DND-41 (cell line): ENCODE data around the gene ANO1.

Experiments
- ATAC-seq: fragments of 200-7000 bp; cut with Tn5 transposase; 3 replicates; pipeline ENCODE4 v1.9.1; 2021; ENCODE audit warnings: low read depth; ENCODE audit not compliant: insufficient read depth
- DNase-seq: peaks from one replicate; pipeline ENCODE4 v3.0.0-alpha.2; 2020
- H2AFZ ChIP-seq: 2 replicates; pipeline ENCODE4 v1.6.0; 2012; ENCODE audit warnings: low read depth, low read length
- H3K27ac ChIP-seq: 2 replicates; pipeline ENCODE4 v1.5.1; 2012; ENCODE audit warnings: low read length, inconsistent platforms
- H3K27me3 ChIP-seq: fragments of 200-600 bp; sonication (generic); 2 replicates; pipeline ENCODE4 v1.6.0; 2012; ENCODE audit warnings: low read length, mild to moderate bottlenecking, inconsistent platforms; ENCODE audit not compliant: insufficient read depth, poor library complexity
- H3K36me3 ChIP-seq: 2 replicates; pipeline ENCODE4 v1.5.1; 2012; ENCODE audit warnings: low read length, inconsistent platforms; ENCODE audit not compliant: insufficient read depth
- H3K4me1 ChIP-seq: 2 replicates; pipeline ENCODE4 v1.5.1; 2012; ENCODE audit warnings: mild to moderate bottlenecking, low read length; ENCODE audit not compliant: insufficient read depth
- H3K4me2 ChIP-seq: 2 replicates; pipeline ENCODE4 v1.6.0; 2012; ENCODE audit warnings: mild to moderate bottlenecking, moderate library complexity, low read length, inconsistent platforms; ENCODE audit not compliant: insufficient read depth
- H3K4me3 ChIP-seq, 2 experiments: fragments of 200-600 bp in 1 of 2; shearing (Covaris generic) in 1 of 2; 2 replicates each; pipeline ENCODE4 v1.5.1; 2012 to 2016; ENCODE audit warnings: inconsistent platforms in 2 of 2, low read length in 2 of 2, mild to moderate bottlenecking in 2 of 2, low read depth in 1 of 2, moderate library complexity in 1 of 2
- H3K79me2 ChIP-seq: 2 replicates; pipeline ENCODE4 v1.6.0; 2012; ENCODE audit warnings: low read length, inconsistent platforms; ENCODE audit not compliant: insufficient read depth
- H3K9ac ChIP-seq: 2 replicates; pipeline ENCODE4 v1.6.0; 2012; ENCODE audit warnings: low read depth, mild to moderate bottlenecking, inconsistent platforms, low read length, moderate library complexity
- H3K9me3 ChIP-seq: 2 replicates; pipeline ENCODE4 v1.5.1; 2012; ENCODE audit warnings: low read length, moderate library complexity, mild to moderate bottlenecking, inconsistent platforms; ENCODE audit not compliant: insufficient read depth, severe bottlenecking
- H4K20me1 ChIP-seq: 2 replicates; pipeline ENCODE4 v1.6.0; 2012; ENCODE audit warnings: low read length; ENCODE audit not compliant: insufficient read depth
- CTCF ChIP-seq: IDR thresholded peaks from 2 replicates; pipeline ENCODE4 v1.5.1; 2012; ENCODE audit warnings: borderline replicate concordance, low read length, moderate library complexity, mild to moderate bottlenecking; ENCODE audit not compliant: poor library complexity, severe bottlenecking; ENCODE audit errors: extremely low read depth
- EZH2 ChIP-seq: IDR thresholded peaks from 3 replicates; pipeline ENCODE4 v1.6.1; 2012; ENCODE audit warnings: borderline replicate concordance, low read depth, mild to moderate bottlenecking, moderate library complexity, low read length, inconsistent platforms; ENCODE audit not compliant: severe bottlenecking

The ANO1 gene

GRCh38 chr11:70233511-70233934 is 155.4 kb downstream of the ANO1 start:
- no peaks in the 10 kb centered on the region for H3K9me3 ChIP-seq
- no peaks in the 10 kb centered on the region for H3K36me3 ChIP-seq
- ATAC-seq (no peak), DNase-seq (no peak)
- no peak overlapping the region for H3K4me3 ChIP-seq
- H3K27ac ChIP-seq, result no peak overlapping the region
- H4K20me1 ChIP-seq, result no peaks in the 10 kb centered on the region
- H3K79me2 ChIP-seq, result no peaks in the 10 kb centered on the region
- H3K27me3 ChIP-seq, result peaks cover 8% of the 10 kb centered on the region
- no peak overlapping the region for H2AFZ ChIP-seq
- no peak overlapping the region for H3K4me2 ChIP-seq
- no peak overlapping the region for H3K9ac ChIP-seq
- TF ChIP-seq CTCF (no peak), EZH2 (no peak)
- H3K4me1 ChIP-seq, result no peaks in the 10 kb centered on the region

GRCh38 chr11:70233962-70234361 is 155.8 kb downstream of the ANO1 start:
- H3K27ac ChIP-seq, result no peak overlapping the region
- H3K36me3 ChIP-seq, result no peaks in the 10 kb centered on the region
- H3K9me3 ChIP-seq, result no peaks in the 10 kb centered on the region
- no peaks in the 10 kb centered on the region for H4K20me1 ChIP-seq
- ATAC-seq (no peak), DNase-seq (no peak)
- no peak for TF ChIP-seq CTCF
- no peak for TF ChIP-seq EZH2
- no peak overlapping the region for H2AFZ ChIP-seq
- H3K4me2 ChIP-seq, result no peak overlapping the region
- H3K27me3 ChIP-seq, result peaks cover 8% of the 10 kb centered on the region
- no peaks in the 10 kb centered on the region for H3K4me1 ChIP-seq
- H3K4me3 ChIP-seq, result no peak overlapping the region
- no peak overlapping the region for H3K9ac ChIP-seq
- no peaks in the 10 kb centered on the region for H3K79me2 ChIP-seq
